ENCODE measurements around the gene DYNLL1.

DNA sequence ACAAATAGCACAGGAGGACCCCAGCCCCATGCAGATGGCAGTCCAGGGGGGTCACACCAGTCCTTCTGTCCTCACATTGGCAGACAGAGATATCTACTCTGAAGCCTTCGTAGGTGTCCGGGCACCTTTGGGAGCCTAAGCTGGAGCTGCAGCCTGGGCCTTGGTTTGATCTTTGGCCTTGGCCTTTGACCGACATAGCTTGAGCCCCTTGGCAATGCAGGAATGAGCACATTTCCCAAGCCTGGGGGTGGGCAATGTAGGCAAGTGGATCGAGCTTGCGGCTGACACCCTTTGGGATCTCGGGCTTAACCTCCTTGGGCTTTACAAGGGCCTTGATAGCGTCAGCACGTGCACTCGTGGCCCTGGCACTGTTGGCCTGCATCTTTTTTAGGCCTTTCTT lies 26.7 kb downstream of the DYNLL1 start:
- TF ChIP-seq, protein P1, sequence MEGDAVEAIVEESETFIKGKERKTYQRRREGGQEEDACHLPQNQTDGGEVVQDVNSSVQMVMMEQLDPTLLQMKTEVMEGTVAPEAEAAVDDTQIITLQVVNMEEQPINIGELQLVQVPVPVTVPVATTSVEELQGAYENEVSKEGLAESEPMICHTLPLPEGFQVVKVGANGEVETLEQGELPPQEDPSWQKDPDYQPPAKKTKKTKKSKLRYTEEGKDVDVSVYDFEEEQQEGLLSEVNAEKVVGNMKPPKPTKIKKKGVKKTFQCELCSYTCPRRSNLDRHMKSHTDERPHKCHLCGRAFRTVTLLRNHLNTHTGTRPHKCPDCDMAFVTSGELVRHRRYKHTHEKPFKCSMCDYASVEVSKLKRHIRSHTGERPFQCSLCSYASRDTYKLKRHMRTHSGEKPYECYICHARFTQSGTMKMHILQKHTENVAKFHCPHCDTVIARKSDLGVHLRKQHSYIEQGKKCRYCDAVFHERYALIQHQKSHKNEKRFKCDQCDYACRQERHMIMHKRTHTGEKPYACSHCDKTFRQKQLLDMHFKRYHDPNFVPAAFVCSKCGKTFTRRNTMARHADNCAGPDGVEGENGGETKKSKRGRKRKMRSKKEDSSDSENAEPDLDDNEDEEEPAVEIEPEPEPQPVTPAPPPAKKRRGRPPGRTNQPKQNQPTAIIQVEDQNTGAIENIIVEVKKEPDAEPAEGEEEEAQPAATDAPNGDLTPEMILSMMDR (optimal IDR thresholded peaks at IDR 0.05 in 1 of 3, IDR thresholded peaks at IDR 0.05 in 1 of 3, conservative IDR thresholded peaks at IDR 0.05 in 1 of 3; ENCODE audit: extremely low read depth in 1 of 3, insufficient read depth in 2 of 3, low read length in 3 of 3): no peak
- no peak for TF ChIP-seq EZH2 (IDR thresholded peaks at IDR 0.05; ENCODE audit: low read length)

Measured in keratinocyte (primary cell).